Thyroid gland (tissue), 4 donors: ENCODE results near the gene METAP2.

Experiments used
- CTCF ChIP-seq, 6 experiments: fragments of 200-600 bp in 3 of 6; fragments of 450-650 bp in 3 of 6; sonication (generic) in 3 of 6; IDR thresholded peaks; one replicate each; pipeline ENCODE4 v1.5.1; 2016 to 2019; ENCODE audit warnings: antibody characterized with exemption in 6 of 6, mild to moderate bottlenecking in 2 of 6, inconsistent platforms in 1 of 6, moderate library complexity in 1 of 6
- POLR2A ChIP-seq, 2 donors: fragments of 450-650 bp; IDR thresholded peaks; one replicate each; pipeline ENCODE4 v1.6.1; 2017; ENCODE audit warnings: antibody characterized with exemption in 2 of 2, mild to moderate bottlenecking in 2 of 2, moderate library complexity in 1 of 2

GRCh38 chr12:95431120-95431519 is 42.8 kb upstream of the METAP2 start:
- no peak for TF ChIP-seq CTCF (IDR thresholded peaks at IDR 0.05)
- no peak for TF ChIP-seq POLR2A (IDR thresholded peaks at IDR 0.05)
